Activated CD4-positive, alpha-beta T cell treated with anti-CD3 and anti-CD28 coated beads, Interleukin-10, Interleukin-2, amounts not matched to agents 100 ng/mL and 50 ng/mL, durations not matched to agents 16 hours and 8 hours (primary cell): ENCODE data around the gene ADAMTS7.
"Not testable (repeated sequence)": the region's sequence is repeated elsewhere in the genome, so short reads cannot be mapped to it uniquely, and the experiment has no call there.

Experiments used
- DNase-seq: peaks from one replicate; pipeline ENCODE4 v3.0.0-alpha.2; 2020

Gene ADAMTS7

GRCh38 chr15:78762985-78763795 lies 48.1 kb downstream of the ADAMTS7 start:
- DNase-seq: no peak

GRCh38 chr15:78762386-78762961 lies 48.8 kb downstream of the ADAMTS7 start:
- not testable (repeated sequence) for DNase-seq

GRCh38 chr15:78761891-78762385 lies 49.3 kb downstream of the ADAMTS7 start:
- no peak for DNase-seq

GRCh38 chr15:78761475-78761874 lies 49.8 kb downstream of the ADAMTS7 start:
- DNase-seq: peak; percentile 93

- DNase-seq: no peak
These were observed 50.2 kb downstream of the ADAMTS7 start for GRCh38 chr15:78761020-78761419.

GRCh38 chr15:78760091-78760882 lies 51.0 kb downstream of the ADAMTS7 start:
- DNase-seq: not testable (repeated sequence)

- not testable (repeated sequence) for DNase-seq
These were observed 51.8 kb downstream of the ADAMTS7 start for GRCh38 chr15:78759361-78759998.

GRCh38 chr15:78758486-78759200 lies 52.6 kb downstream of the ADAMTS7 start:
- DNase-seq: not testable (repeated sequence)

- not testable (repeated sequence) for DNase-seq
These were observed 53.2 kb downstream of the ADAMTS7 start for GRCh38 chr15:78758084-78758483.

- no peak for DNase-seq
These were observed 53.7 kb downstream of the ADAMTS7 start for GRCh38 chr15:78757636-78757905.

- DNase-seq: peak; percentile 55
These were observed 54.3 kb downstream of the ADAMTS7 start for GRCh38 chr15:78756781-78757635.

GRCh38 chr15:78755900-78756591 lies 55.2 kb downstream of the ADAMTS7 start:
- peak; percentile 52 for DNase-seq

- not testable (repeated sequence) for DNase-seq
These were observed 56.5 kb downstream of the ADAMTS7 start for GRCh38 chr15:78754637-78755280.

GRCh38 chr15:78753751-78754535 lies 57.3 kb downstream of the ADAMTS7 start:
- not testable (repeated sequence) for DNase-seq

- not testable (repeated sequence) for DNase-seq
These were observed 58.0 kb downstream of the ADAMTS7 start for GRCh38 chr15:78753359-78753659.

- DNase-seq: no peak
These were observed 58.5 kb downstream of the ADAMTS7 start for GRCh38 chr15:78752492-78753358.

GRCh38 chr15:78751602-78751979 lies 59.7 kb downstream of the ADAMTS7 start:
- DNase-seq: no peak

GRCh38 chr15:78750974-78751601 lies 60.2 kb downstream of the ADAMTS7 start:
- DNase-seq: peak; percentile 93
